ENCODE measurements around the gene LRCH4. TPM values are rescaled to one million over a fixed set of nuclear protein-coding genes. Genes with fewer than 3 reads are reported as not detected.

The LRCH4 gene
- total and polyA plus RNA-seq, 9 of the 15 experiments (the other 6 are each of a cell fraction or from before 2014, with no cell fraction given), result 0.06 to 63.3 (median 15.0) TPM

DNA sequence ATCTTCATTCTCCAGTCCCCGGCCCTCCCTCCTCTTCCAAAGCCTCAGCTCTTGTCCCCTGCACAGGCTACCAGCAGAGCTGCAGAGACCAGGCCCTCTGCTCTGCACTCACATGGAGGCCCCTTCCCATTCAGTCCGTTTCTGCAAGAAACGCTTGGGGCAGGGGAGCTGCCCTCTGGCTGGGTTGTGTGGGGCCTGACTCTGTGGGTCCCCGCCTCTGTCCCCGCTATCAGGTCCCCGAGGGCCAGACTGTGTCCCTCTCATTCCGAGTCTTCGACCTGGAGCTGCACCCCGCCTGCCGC is 17.7 kb upstream of the LRCH4 start (continued):
- TF ChIP-seq BRCA1 (IDR thresholded peaks at IDR 0.05) (no peak), BRCA1 (CRISPR knock-in tag; IDR thresholded peaks at IDR 0.05) (no peak), CAMTA2 (CRISPR knock-in tag; conservative IDR thresholded peaks at IDR 0.05) (0 out of 2 replicates have a peak, but pooled peaks have one; percentile 31), SMAD3 (CRISPR knock-in tag; conservative IDR thresholded peaks at IDR 0.05) (no peak), LCOR (CRISPR knock-in tag; IDR thresholded peaks at IDR 0.05) (no peak), BCL6 (CRISPR knock-in tag; IDR thresholded peaks at IDR 0.05) (no peak), PCBP1 (IDR thresholded peaks at IDR 0.05; ENCODE audit: low read depth, low read length, poor library complexity, severe bottlenecking) (no peak), CSDE1 (IDR thresholded peaks at IDR 0.05) (no peak), FIP1L1 (IDR thresholded peaks at IDR 0.05; ENCODE audit: low read depth, low read length, poor library complexity, severe bottlenecking) (no peak), MYNN (IDR thresholded peaks at IDR 0.05) (no peak), MYNN (CRISPR knock-in tag; IDR thresholded peaks at IDR 0.05) (no peak), L3MBTL2 (IDR thresholded peaks at IDR 0.05) (peak; percentile 89), MTA2 (IDR thresholded peaks at IDR 0.05; ENCODE audit: low read depth) (no peak), ZNF140 (CRISPR knock-in tag; IDR thresholded peaks at IDR 0.05) (no peak), KLF16 (IDR thresholded peaks at IDR 0.05) (no peak), RNF2 (IDR thresholded peaks at IDR 0.05) (no peak), EGR1 (conservative IDR thresholded peaks at IDR 0.05) (no peak), ZNF699 (CRISPR knock-in tag; IDR thresholded peaks at IDR 0.05; ENCODE audit: insufficient replicate concordance) (no peak), ZNF384 (IDR thresholded peaks at IDR 0.05; ENCODE audit: low read depth, low read length) (no peak), HDGF (IDR thresholded peaks at IDR 0.05) (peak; percentile 54; the same call in 1 of the 2 replicates)
- TF ChIP-seq, protein P1, sequence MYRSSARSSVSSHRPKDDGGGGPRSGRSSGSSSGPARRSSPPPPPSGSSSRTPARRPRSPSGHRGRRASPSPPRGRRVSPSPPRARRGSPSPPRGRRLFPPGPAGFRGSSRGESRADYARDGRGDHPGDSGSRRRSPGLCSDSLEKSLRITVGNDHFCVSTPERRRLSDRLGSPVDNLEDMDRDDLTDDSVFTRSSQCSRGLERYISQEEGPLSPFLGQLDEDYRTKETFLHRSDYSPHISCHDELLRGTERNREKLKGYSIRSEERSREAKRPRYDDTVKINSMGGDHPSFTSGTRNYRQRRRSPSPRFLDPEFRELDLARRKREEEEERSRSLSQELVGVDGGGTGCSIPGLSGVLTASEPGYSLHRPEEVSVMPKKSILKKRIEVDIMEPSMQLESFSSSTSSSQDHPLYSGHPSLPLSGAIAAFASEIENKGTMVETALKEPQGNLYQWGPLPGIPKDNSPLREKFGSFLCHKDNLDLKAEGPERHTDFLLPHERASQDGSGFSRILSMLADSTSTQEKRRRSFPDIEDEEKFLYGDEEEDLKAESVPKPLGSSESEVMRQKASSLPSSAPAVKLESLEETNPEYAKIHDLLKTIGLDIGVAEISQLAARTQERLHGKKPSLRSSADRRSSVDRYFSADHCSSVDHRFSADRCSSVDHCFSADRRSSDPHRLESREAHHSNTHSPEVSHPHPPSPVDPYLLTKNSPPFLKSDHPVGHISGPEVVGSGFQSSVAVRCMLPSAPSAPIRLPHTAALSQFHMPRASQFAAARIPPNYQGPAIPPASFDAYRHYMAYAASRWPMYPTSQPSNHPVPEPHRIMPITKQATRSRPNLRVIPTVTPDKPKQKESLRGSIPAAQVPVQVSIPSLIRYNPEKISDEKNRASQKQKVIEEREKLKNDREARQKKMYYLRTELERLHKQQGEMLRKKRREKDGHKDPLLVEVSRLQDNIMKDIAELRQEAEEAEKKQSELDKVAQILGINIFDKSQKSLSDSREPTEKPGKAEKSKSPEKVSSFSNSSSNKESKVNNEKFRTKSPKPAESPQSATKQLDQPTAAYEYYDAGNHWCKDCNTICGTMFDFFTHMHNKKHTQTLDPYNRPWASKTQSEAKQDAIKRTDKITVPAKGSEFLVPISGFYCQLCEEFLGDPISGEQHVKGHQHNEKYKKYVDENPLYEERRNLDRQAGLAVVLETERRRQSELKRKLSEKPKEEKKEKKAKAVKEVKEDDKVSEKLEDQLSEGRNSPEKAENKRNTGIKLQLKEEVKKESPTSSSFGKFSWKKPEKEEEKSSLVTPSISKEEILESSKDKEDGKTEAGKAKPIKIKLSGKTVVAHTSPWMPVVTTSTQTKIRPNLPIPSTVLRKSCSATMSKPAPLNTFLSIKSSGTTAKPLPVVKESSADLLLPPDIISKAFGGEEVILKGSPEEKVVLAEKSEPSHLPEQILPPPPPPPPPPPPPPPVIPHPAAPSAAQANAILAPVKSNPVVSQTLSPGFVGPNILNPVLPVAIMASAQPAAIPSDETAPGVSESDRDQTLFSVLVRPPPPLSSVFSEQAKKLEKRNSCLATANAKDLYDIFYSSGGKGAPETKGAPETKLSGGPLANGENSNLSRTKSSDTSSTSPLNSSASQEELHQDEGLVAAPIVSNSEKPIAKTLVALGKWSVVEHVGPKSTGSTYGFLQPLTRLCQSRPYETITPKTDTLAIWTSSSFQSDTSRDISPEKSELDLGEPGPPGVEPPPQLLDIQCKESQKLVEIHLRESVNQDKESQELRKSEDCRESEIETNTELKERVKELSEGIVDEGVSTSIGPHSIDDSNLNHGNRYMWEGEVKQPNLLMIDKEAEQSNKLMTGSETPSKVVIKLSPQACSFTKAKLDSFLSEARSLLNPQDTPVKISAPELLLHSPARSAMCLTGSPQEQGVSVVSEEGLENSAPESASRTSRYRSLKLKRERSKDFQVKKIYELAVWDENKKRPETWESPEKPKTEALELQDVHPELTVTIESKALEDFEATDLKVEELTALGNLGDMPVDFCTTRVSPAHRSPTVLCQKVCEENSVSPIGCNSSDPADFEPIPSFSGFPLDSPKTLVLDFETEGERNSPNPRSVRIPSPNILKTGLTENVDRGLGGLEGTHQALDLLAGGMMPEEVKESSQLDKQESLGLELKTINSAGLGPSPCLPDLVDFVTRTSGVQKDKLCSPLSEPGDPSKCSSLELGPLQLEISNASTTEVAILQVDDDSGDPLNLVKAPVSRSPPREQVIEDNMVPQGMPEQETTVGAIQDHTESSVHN (IDR thresholded peaks at IDR 0.05; ENCODE audit: borderline replicate concordance in 1 of 2, low read depth in 1 of 2), result no peak
- TF ChIP-seq, protein P2, sequence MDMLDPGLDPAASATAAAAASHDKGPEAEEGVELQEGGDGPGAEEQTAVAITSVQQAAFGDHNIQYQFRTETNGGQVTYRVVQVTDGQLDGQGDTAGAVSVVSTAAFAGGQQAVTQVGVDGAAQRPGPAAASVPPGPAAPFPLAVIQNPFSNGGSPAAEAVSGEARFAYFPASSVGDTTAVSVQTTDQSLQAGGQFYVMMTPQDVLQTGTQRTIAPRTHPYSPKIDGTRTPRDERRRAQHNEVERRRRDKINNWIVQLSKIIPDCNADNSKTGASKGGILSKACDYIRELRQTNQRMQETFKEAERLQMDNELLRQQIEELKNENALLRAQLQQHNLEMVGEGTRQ (CRISPR knock-in tag; IDR thresholded peaks at IDR 0.05), result no peak
- TF ChIP-seq, protein P3, sequence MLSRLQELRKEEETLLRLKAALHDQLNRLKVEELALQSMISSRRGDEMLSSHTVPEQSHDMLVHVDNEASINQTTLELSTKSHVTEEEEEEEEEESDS (CRISPR knock-in tag; IDR thresholded peaks at IDR 0.05), result no peak
- TF ChIP-seq, protein P4, sequence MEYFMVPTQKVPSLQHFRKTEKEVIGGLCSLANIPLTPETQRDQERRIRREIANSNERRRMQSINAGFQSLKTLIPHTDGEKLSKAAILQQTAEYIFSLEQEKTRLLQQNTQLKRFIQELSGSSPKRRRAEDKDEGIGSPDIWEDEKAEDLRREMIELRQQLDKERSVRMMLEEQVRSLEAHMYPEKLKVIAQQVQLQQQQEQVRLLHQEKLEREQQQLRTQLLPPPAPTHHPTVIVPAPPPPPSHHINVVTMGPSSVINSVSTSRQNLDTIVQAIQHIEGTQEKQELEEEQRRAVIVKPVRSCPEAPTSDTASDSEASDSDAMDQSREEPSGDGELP (CRISPR knock-in tag; IDR thresholded peaks at IDR 0.05; ENCODE audit: borderline replicate concordance), result no peak

Data from K562 (cell line).